HUES64 (cell line): ENCODE data around the gene GAS1.

Source experiments
- H3K27ac ChIP-seq: 2 replicates; pipeline ENCODE4 v1.7.0; 2013; ENCODE audit warnings: low read depth, low read length, inconsistent platforms
- H3K27me3 ChIP-seq: 2 replicates; pipeline ENCODE4 v1.6.1; 2013; ENCODE audit warnings: mild to moderate bottlenecking, low read length; ENCODE audit not compliant: insufficient read depth
- H3K36me3 ChIP-seq: 2 replicates; pipeline ENCODE4 v1.6.1; 2013; ENCODE audit warnings: mild to moderate bottlenecking, low read length; ENCODE audit not compliant: insufficient read depth
- H3K4me1 ChIP-seq: 2 replicates; pipeline ENCODE4 v1.6.1; 2013; ENCODE audit warnings: mild to moderate bottlenecking, low read length, moderate library complexity; ENCODE audit not compliant: insufficient read depth
- H3K4me3 ChIP-seq: 2 replicates; pipeline ENCODE4 v1.5.1; 2013; ENCODE audit warnings: mild to moderate bottlenecking, low read length, moderate library complexity
- H3K9ac ChIP-seq: 2 replicates; pipeline ENCODE4 v1.6.1; 2013; ENCODE audit warnings: mild to moderate bottlenecking, low read depth, low read length
- H3K9me3 ChIP-seq: 2 replicates; pipeline ENCODE4 v1.6.1; 2013; ENCODE audit warnings: low read depth, low read length; ENCODE audit not compliant: insufficient read depth
- WGBS: fragments of 150-250, 120-280 bp; methylation state at CpG from one replicate; pipeline ENCODE4 v1.1.7; 2013; ENCODE audit warnings: missing lambda C conversion rate; 5-methylcytosine and 5-hydroxymethylcytosine counted together

Gene GAS1

DNA sequence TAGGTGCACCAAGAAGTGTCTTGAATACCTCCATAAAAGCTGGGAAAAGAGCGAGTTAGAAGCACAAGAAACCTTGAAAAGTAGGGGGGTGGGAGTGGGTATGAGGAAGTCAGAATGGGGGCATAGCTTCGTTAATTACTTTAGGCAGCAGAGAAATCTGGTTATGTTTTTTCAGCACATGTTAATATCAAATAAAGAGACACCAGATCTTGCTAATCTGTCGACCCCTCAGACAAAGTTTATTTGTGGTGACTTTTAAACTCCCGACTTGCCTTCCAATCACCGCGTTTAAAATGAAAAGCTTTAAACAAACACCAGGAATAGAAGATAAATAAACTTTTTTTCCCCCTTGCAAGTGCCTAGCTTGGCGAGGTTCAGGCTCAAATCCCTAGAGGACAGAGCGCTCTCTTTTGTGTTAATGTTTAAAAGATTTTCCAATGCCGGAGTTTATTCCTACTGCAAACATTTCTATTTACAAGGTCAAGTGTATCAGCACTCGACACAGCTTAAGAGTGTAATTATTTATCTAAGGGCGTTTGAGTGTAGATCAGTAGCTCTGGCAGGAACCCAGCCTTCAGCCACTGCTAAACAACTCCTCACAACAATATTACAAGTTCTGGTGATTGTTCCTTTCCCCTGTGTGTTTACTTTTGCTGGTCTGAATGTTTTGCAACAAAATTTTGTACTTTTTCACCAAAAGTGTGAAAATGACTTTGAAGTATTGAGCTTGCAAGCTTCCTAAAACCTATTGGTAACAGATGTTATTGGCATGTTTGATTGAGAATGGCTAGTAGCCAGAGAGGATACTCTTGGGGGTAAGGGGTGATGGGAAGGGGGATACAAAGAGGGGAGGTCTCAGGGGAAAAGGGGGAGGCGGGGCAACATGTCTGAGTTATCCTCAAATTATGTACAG, 3.8 kb downstream of the GAS1 start:
- H3K9ac ChIP-seq = no peak overlapping the region
- H3K4me1 ChIP-seq = peaks cover 56% of the 10 kb centered on the region
- H3K27me3 ChIP-seq = peaks cover 66% of the 10 kb centered on the region
- 15% methylated on average over 11 of the region's 12 CpGs for WGBS
- peak overlapping the region; percentile 70; the same call in 1 of the 2 replicates for H3K27ac ChIP-seq
- peak overlapping the region; percentile 36 for H3K4me3 ChIP-seq
- no peaks in the 10 kb centered on the region for H3K9me3 ChIP-seq
- H3K36me3 ChIP-seq = no peaks in the 10 kb centered on the region

GRCh38 chr9:86942281-86943200, 4.8 kb downstream of the GAS1 start:
- H3K9me3 ChIP-seq = no peaks in the 10 kb centered on the region
- H3K36me3 ChIP-seq = no peaks in the 10 kb centered on the region
- no peak overlapping the region for H3K9ac ChIP-seq
- peaks cover 56% of the 10 kb centered on the region for H3K4me1 ChIP-seq
- H3K4me3 ChIP-seq = peak overlapping the region; percentile 36
- peaks cover 66% of the 10 kb centered on the region for H3K27me3 ChIP-seq
- 18% methylated on average over 8 of the region's 10 CpGs for WGBS
- peak overlapping the region; percentile 70; the same call in 1 of the 2 replicates for H3K27ac ChIP-seq

DNA sequence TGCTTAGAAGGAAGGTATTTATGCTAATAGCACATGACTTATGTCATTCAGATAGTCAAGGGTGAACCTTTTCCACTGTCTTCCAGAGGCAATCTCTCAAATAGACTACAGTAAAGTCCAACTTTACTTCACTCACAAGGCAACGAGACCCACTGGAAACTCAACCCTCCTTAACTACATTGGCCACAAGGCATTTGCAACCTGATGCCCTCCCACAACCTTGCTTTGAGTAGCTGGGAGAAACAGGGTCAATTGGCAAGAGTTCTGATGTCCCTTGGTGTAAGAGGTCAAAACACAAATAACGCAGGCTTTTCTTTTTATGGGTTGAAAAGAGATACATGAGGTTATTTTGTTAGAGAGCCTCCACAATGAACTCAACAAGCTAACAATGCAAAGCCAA, 6.1 kb downstream of the GAS1 start:
- Histone ChIP-seq H3K27ac (no peak overlapping the region), H3K4me1 (peaks cover 56% of the 10 kb centered on the region), H3K27me3 (peaks cover 66% of the 10 kb centered on the region), H3K36me3 (no peaks in the 10 kb centered on the region), H3K9me3 (no peaks in the 10 kb centered on the region), H3K9ac (no peak overlapping the region), H3K4me3 (peak overlapping the region; percentile 17; the same call in 1 of the 2 replicates)
- WGBS = 58% methylated on average over 2 of the region's 2 CpGs

GRCh38 chr9:86940774-86941173, 6.5 kb downstream of the GAS1 start:
- H3K4me3 ChIP-seq = peak overlapping the region; percentile 17
- no peak overlapping the region; the same call in 1 of the 2 replicates for H3K27ac ChIP-seq
- no peak overlapping the region for H3K9ac ChIP-seq
- H3K4me1 ChIP-seq = peaks cover 56% of the 10 kb centered on the region
- no peaks in the 10 kb centered on the region for H3K9me3 ChIP-seq
- H3K36me3 ChIP-seq = no peaks in the 10 kb centered on the region
- peaks cover 63% of the 10 kb centered on the region for H3K27me3 ChIP-seq
- WGBS = 8% methylated on average over 6 of the region's 6 CpGs

DNA sequence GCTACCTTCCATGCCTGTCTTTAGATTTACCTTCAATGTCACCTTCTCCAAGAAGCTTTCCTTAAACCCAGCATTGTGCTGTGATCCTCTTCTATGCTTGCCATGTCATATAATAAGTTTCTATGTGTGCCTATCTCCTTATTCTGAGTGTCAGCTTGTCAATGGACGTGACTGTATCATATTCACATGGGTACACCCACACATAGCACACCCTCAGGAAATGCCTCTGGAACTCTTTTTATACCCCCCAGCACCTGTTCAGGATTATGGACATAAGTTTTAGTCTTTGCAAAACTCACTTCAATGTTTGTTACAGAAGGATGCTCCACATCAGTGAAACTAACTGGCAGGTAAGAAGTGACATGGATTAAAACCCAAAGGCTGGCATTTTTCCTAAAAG, 7.4 kb downstream of the GAS1 start:
- H3K9ac ChIP-seq = no peak overlapping the region
- no peaks in the 10 kb centered on the region for H3K9me3 ChIP-seq
- H3K4me3 ChIP-seq = no peak overlapping the region
- peaks cover 54% of the 10 kb centered on the region for H3K27me3 ChIP-seq
- H3K27ac ChIP-seq = no peak overlapping the region
- WGBS = 95% methylated on average over 1 of the region's 1 CpG
- no peaks in the 10 kb centered on the region for H3K36me3 ChIP-seq
- peaks cover 53% of the 10 kb centered on the region for H3K4me1 ChIP-seq

GRCh38 chr9:86939321-86939720, 8.0 kb downstream of the GAS1 start:
- H3K4me3 ChIP-seq = no peak overlapping the region
- peaks cover 49% of the 10 kb centered on the region for H3K27me3 ChIP-seq
- no peaks in the 10 kb centered on the region for H3K36me3 ChIP-seq
- no peak overlapping the region for H3K27ac ChIP-seq
- WGBS = 93% methylated on average over 5 of the region's 5 CpGs
- no peaks in the 10 kb centered on the region for H3K9me3 ChIP-seq
- no peak overlapping the region for H3K9ac ChIP-seq
- peaks cover 47% of the 10 kb centered on the region for H3K4me1 ChIP-seq

- WGBS = 71% methylated on average over 1 of the region's 1 CpG
- no peaks in the 10 kb centered on the region for H3K36me3 ChIP-seq
- H3K9ac ChIP-seq = no peak overlapping the region
- no peaks in the 10 kb centered on the region for H3K9me3 ChIP-seq
- no peak overlapping the region for H3K27ac ChIP-seq
- peaks cover 42% of the 10 kb centered on the region for H3K4me1 ChIP-seq
- H3K4me3 ChIP-seq = no peak overlapping the region
- peaks cover 43% of the 10 kb centered on the region for H3K27me3 ChIP-seq
Measured at GRCh38 chr9:86938780-86939179, 8.5 kb downstream of the GAS1 start.

DNA sequence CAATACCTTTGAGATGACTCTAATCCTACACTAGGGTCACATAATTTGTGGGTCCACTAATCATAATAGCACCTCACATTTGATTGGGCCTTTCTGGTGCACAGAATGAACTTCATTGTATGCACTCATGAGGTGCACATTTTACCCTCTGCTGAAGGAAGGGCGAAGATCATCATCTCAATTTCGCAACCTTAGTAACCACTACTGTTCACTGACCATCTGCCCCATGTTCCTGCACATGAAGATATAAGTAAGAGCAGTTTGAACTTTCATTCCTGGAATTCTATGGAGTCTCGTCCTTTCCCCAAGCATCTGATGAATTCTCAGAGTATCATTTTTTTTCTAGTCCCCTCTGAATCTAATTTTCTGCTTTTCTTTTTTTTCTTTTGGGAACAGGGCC, 21.2 kb downstream of the GAS1 start:
- no peaks in the 10 kb centered on the region for H3K9me3 ChIP-seq
- H3K27me3 ChIP-seq = no peaks in the 10 kb centered on the region
- H3K36me3 ChIP-seq = no peaks in the 10 kb centered on the region
- no peaks in the 10 kb centered on the region for H3K4me1 ChIP-seq
- H3K4me3 ChIP-seq = no peak overlapping the region
- H3K27ac ChIP-seq = no peak overlapping the region
- WGBS = 93% methylated on average over 3 of the region's 3 CpGs
- no peak overlapping the region for H3K9ac ChIP-seq

- WGBS = 86% methylated on average over 1 of the region's 1 CpG
- no peak overlapping the region for H3K9ac ChIP-seq
- no peak overlapping the region for H3K27ac ChIP-seq
- H3K4me1 ChIP-seq = no peaks in the 10 kb centered on the region
- H3K9me3 ChIP-seq = no peaks in the 10 kb centered on the region
- H3K36me3 ChIP-seq = no peaks in the 10 kb centered on the region
- no peaks in the 10 kb centered on the region for H3K27me3 ChIP-seq
- H3K4me3 ChIP-seq = no peak overlapping the region
Measured at GRCh38 chr9:86925686-86926085, 21.6 kb downstream of the GAS1 start.

- Histone ChIP-seq H3K9ac (no peak overlapping the region), H3K9me3 (no peaks in the 10 kb centered on the region), H3K4me3 (no peak overlapping the region), H3K27me3 (no peaks in the 10 kb centered on the region), H3K36me3 (no peaks in the 10 kb centered on the region), H3K27ac (no peak overlapping the region), H3K4me1 (no peaks in the 10 kb centered on the region)
- 90% methylated on average over 4 of the region's 5 CpGs for WGBS
Measured at GRCh38 chr9:86924206-86924605, 23.1 kb downstream of the GAS1 start.
